ENCODE measurements around the gene RINT1.

- no peak for TF ChIP-seq CTCF (IDR thresholded peaks at IDR 0.05; ENCODE audit: poor library complexity)
- no peak for TF ChIP-seq EZH2phosphoT487 (IDR thresholded peaks at IDR 0.05; ENCODE audit: low read depth, severe bottlenecking, unreplicated experiment)
- TF ChIP-seq EZH2 (IDR thresholded peaks at IDR 0.05; ENCODE audit: borderline replicate concordance) = no peak
These were observed 33.2 kb downstream of the RINT1 start for GRCh38 chr7:105565190-105565589.
